IPS-NIHi11 (cell line): ENCODE results near the gene FHIT.
A peak's percentile ranks its signal among the peaks of the same experiment; 100 is the strongest.
"Not testable (repeated sequence)": the region's sequence is repeated elsewhere in the genome, so short reads cannot be mapped to it uniquely, and the experiment has no call there.

Experiments used
- DNase-seq: peaks from one replicate; pipeline ENCODE4 v3.0.0; 2012; ENCODE audit warnings: mixed read lengths, low spot score

FHIT gene

GRCh38 chr3:59829527-59829926 is 1421.7 kb downstream of the FHIT start:
- DNase-seq: no peak

GRCh38 chr3:59824876-59825275 is 1426.4 kb downstream of the FHIT start:
- DNase-seq: no peak

- no peak for DNase-seq
These were observed 1430.0 kb downstream of the FHIT start for GRCh38 chr3:59821274-59821673.

GRCh38 chr3:59820352-59820934 is 1430.8 kb downstream of the FHIT start:
- no peak for DNase-seq

GRCh38 chr3:59818919-59819300 is 1432.3 kb downstream of the FHIT start:
- no peak for DNase-seq

GRCh38 chr3:59818033-59818918 is 1433.0 kb downstream of the FHIT start:
- peak; percentile 25 for DNase-seq

GRCh38 chr3:59817511-59817910 is 1433.7 kb downstream of the FHIT start:
- DNase-seq: no peak

- no peak for DNase-seq
These were observed 1434.9 kb downstream of the FHIT start for GRCh38 chr3:59816312-59816711.

- no peak for DNase-seq
These were observed 1438.1 kb downstream of the FHIT start for GRCh38 chr3:59813148-59813538.

- no peak for DNase-seq
These were observed 1438.8 kb downstream of the FHIT start for GRCh38 chr3:59812237-59813147.

GRCh38 chr3:59811160-59811559 is 1440.1 kb downstream of the FHIT start:
- no peak for DNase-seq

- no peak for DNase-seq
These were observed 1440.6 kb downstream of the FHIT start for GRCh38 chr3:59810606-59811005.

- no peak for DNase-seq
These were observed 1441.4 kb downstream of the FHIT start for GRCh38 chr3:59809710-59810444.

GRCh38 chr3:59809016-59809415 is 1442.2 kb downstream of the FHIT start:
- no peak for DNase-seq

GRCh38 chr3:59808446-59808845 is 1442.8 kb downstream of the FHIT start:
- no peak for DNase-seq

- DNase-seq: no peak
These were observed 1448.0 kb downstream of the FHIT start for GRCh38 chr3:59803268-59803667.

- DNase-seq: not testable (repeated sequence)
These were observed 1448.8 kb downstream of the FHIT start for GRCh38 chr3:59802453-59802852.

GRCh38 chr3:59802045-59802444 is 1449.2 kb downstream of the FHIT start:
- no peak for DNase-seq

GRCh38 chr3:59800481-59800880 is 1450.8 kb downstream of the FHIT start:
- no peak for DNase-seq

- DNase-seq: no peak
These were observed 1452.7 kb downstream of the FHIT start for GRCh38 chr3:59798372-59799086.

- no peak for DNase-seq
These were observed 1453.7 kb downstream of the FHIT start for GRCh38 chr3:59797533-59797932.
